CD4-positive, alpha-beta T cell treated with Interleukin-4 for 1 hour (primary cell): Measurements from ENCODE around the gene RAB32.

Experiments
- DNase-seq, 2 donors: peaks; one replicate each; pipeline ENCODE4 v3.0.0-alpha.2; 2020 to 2022

The RAB32 gene

GRCh38 chr6:146583966-146584365, 40.3 kb downstream of the RAB32 start:
- DNase-seq: no peak

GRCh38 chr6:146587459-146587858, 43.8 kb downstream of the RAB32 start:
- DNase-seq: no peak

GRCh38 chr6:146590492-146590891, 46.9 kb downstream of the RAB32 start:
- no peak for DNase-seq

GRCh38 chr6:146592451-146592850, 48.8 kb downstream of the RAB32 start:
- DNase-seq: no peak

- no peak for DNase-seq
Observed at GRCh38 chr6:146593986-146594385, 50.4 kb downstream of the RAB32 start.

- no peak for DNase-seq
Observed at GRCh38 chr6:146594495-146594894, 50.9 kb downstream of the RAB32 start.

- DNase-seq: peak in 1 of 2 donors; percentile 25
Observed at GRCh38 chr6:146595972-146596731, 52.5 kb downstream of the RAB32 start.

GRCh38 chr6:146598772-146599405, 55.3 kb downstream of the RAB32 start, which contains the start of gene ADGB:
TSS of gene ADGB (plus strand) at chr6:146598972. CDS start at chr6:146599041, 69 bp downstream.
- DNase-seq: peak in 1 of 2 donors; percentile 12

GRCh38 chr6:146601352-146601751, 57.7 kb downstream of the RAB32 start:
- no peak for DNase-seq

GRCh38 chr6:146602526-146602925, 58.9 kb downstream of the RAB32 start:
- DNase-seq: no peak
